Activated CD8-positive, alpha-beta T cell treated with anti-CD3 and anti-CD28 coated beads, Interleukin-2, amount 10 ng/mL, durations not matched to agents 7 days and 5 days (primary cell): ENCODE results near the gene COLEC12. TPM values are rescaled to one million over a fixed set of nuclear protein-coding genes. Genes with fewer than 3 reads are reported as not detected.

Source experiments
- ATAC-seq: fragments of 150-1000 bp; cut with Tn5 transposase; one replicate; pipeline ENCODE4 v1.10.0; 2021; ENCODE audit warnings: moderate library complexity
- CTCF ChIA-PET: fragments of 350-600 bp; sonication (Branson Sonifier 250); formaldehyde crosslinking; loops from one replicate; lab custom pipeline; 2021; ENCODE audit warnings: antibody characterized with exemption; lab: Charles Lee
- POLR2A ChIA-PET: fragments of 350-600 bp; sonication (Branson Sonifier 250); formaldehyde crosslinking; loops from one replicate; lab custom pipeline; 2021; ENCODE audit warnings: antibody characterized with exemption; lab: Charles Lee
- DNase-seq: peaks from one replicate; pipeline ENCODE4 v3.0.0-alpha.2; 2020
- H3K27ac Mint-ChIP-seq: one replicate; pipeline ENCODE4 v1.8.0; 2021; ENCODE audit warnings: mild to moderate bottlenecking, mixed read lengths
- H3K27me3 Mint-ChIP-seq: one replicate; pipeline ENCODE4 v1.8.0; 2021; ENCODE audit warnings: low read depth, mixed read lengths
- H3K36me3 Mint-ChIP-seq: one replicate; pipeline ENCODE4 v1.8.0; 2021; ENCODE audit warnings: low read depth, mixed read lengths
- H3K4me1 Mint-ChIP-seq: one replicate; pipeline ENCODE4 v1.8.0; 2021; ENCODE audit warnings: low read depth, mixed read lengths
- H3K4me3 Mint-ChIP-seq: one replicate; pipeline ENCODE4 v1.8.0; 2021; ENCODE audit warnings: mild to moderate bottlenecking, mixed read lengths
- H3K9me3 Mint-ChIP-seq: one replicate; pipeline ENCODE4 v1.8.0; 2022; ENCODE audit warnings: mixed read lengths; ENCODE audit not compliant: insufficient read depth
- total RNA-seq, 2 experiments: library from RNA; stranded (reverse); gene quantifications; one replicate each; pipeline ENCODE4 v1.2.3, GENCODE V29; 2021

Gene COLEC12
- total RNA-seq, 2 experiments from 2014 or later: not detected

DNA sequence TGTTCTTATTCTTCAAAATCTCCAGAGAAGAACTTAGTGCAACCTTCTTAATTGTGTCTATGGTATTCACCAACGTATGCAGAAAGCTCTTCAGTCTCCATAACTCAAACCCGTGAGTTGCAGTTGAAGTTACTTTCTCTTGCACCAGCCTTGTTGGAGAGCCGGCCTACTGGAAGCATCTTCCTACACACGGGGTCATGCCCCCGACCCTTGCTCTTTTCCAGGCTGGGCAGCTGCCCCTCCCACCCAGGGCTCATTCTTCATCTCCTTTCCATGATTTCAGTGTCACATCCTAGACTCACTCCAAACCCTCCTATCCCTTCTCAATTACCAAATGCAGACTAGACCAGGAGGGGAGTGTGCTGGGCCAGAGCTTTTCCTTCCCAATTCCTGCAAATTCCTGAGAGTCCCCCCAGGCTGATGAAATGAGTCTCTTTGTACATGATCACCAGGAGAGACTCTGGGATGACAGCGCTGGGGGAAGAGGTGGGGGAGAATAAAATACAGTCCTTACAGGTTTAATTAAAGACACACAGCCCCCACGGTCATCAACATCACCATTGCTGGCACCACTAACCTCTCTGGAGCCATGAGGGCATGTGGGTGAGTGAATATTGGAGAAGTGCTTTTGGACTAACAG, 75.3 kb downstream of the COLEC12 start:
- H3K36me3 Mint-ChIP-seq: no peaks in the 10 kb centered on the region
- no peak for DNase-seq
- H3K4me1 Mint-ChIP-seq: no peaks in the 10 kb centered on the region
- H3K27me3 Mint-ChIP-seq: peaks cover 7% of the 10 kb centered on the region
- no peak overlapping the region for H3K4me3 Mint-ChIP-seq
- H3K9me3 Mint-ChIP-seq: no peaks in the 10 kb centered on the region
- no peak overlapping the region for H3K27ac Mint-ChIP-seq
- ChIA-PET POLR2A (no interaction called here), CTCF (no interaction called here)
- no peak for ATAC-seq

GRCh38 chr18:424668-425067, 75.8 kb downstream of the COLEC12 start:
- H3K27ac Mint-ChIP-seq: no peak overlapping the region
- H3K4me1 Mint-ChIP-seq: no peaks in the 10 kb centered on the region
- no peaks in the 10 kb centered on the region for H3K36me3 Mint-ChIP-seq
- H3K4me3 Mint-ChIP-seq: no peak overlapping the region
- ChIA-PET CTCF (no interaction called here), POLR2A (no interaction called here)
- peaks cover 7% of the 10 kb centered on the region for H3K27me3 Mint-ChIP-seq
- DNase-seq (no peak), ATAC-seq (no peak)
- H3K9me3 Mint-ChIP-seq: no peaks in the 10 kb centered on the region

GRCh38 chr18:424071-424661, 76.3 kb downstream of the COLEC12 start:
- no peak overlapping the region for H3K27ac Mint-ChIP-seq
- ChIA-PET POLR2A (no interaction called here), CTCF (no interaction called here)
- peaks cover 7% of the 10 kb centered on the region for H3K27me3 Mint-ChIP-seq
- no peaks in the 10 kb centered on the region for H3K36me3 Mint-ChIP-seq
- DNase-seq (no peak), ATAC-seq (no peak)
- no peaks in the 10 kb centered on the region for H3K4me1 Mint-ChIP-seq
- no peaks in the 10 kb centered on the region for H3K9me3 Mint-ChIP-seq
- no peak overlapping the region for H3K4me3 Mint-ChIP-seq

- ATAC-seq (no peak), DNase-seq (no peak)
- Mint-ChIP-seq H3K27ac (no peak overlapping the region), H3K27me3 (peaks cover 7% of the 10 kb centered on the region), H3K4me1 (no peaks in the 10 kb centered on the region), H3K4me3 (no peak overlapping the region), H3K9me3 (no peaks in the 10 kb centered on the region), H3K36me3 (no peaks in the 10 kb centered on the region)
- ChIA-PET CTCF (no interaction called here), POLR2A (no interaction called here)
These were observed 77.5 kb downstream of the COLEC12 start for GRCh38 chr18:422966-423365.

- ChIA-PET POLR2A (no interaction called here), CTCF (no interaction called here)
- H3K27me3 Mint-ChIP-seq: peaks cover 7% of the 10 kb centered on the region
- no peaks in the 10 kb centered on the region for H3K36me3 Mint-ChIP-seq
- no peak for ATAC-seq
- H3K4me1 Mint-ChIP-seq: no peaks in the 10 kb centered on the region
- no peak overlapping the region for H3K4me3 Mint-ChIP-seq
- no peak for DNase-seq
- no peaks in the 10 kb centered on the region for H3K9me3 Mint-ChIP-seq
- H3K27ac Mint-ChIP-seq: no peak overlapping the region
These were observed 79.0 kb downstream of the COLEC12 start for GRCh38 chr18:421247-422155.

GRCh38 chr18:420661-421246, 79.7 kb downstream of the COLEC12 start:
- H3K4me1 Mint-ChIP-seq: no peaks in the 10 kb centered on the region
- ATAC-seq: no peak
- no peak overlapping the region for H3K4me3 Mint-ChIP-seq
- H3K36me3 Mint-ChIP-seq: no peaks in the 10 kb centered on the region
- H3K27me3 Mint-ChIP-seq: peaks cover 7% of the 10 kb centered on the region
- POLR2A ChIA-PET: no interaction called here
- H3K27ac Mint-ChIP-seq: no peak overlapping the region
- CTCF ChIA-PET: no interaction called here
- no peaks in the 10 kb centered on the region for H3K9me3 Mint-ChIP-seq
- no peak for DNase-seq

DNA sequence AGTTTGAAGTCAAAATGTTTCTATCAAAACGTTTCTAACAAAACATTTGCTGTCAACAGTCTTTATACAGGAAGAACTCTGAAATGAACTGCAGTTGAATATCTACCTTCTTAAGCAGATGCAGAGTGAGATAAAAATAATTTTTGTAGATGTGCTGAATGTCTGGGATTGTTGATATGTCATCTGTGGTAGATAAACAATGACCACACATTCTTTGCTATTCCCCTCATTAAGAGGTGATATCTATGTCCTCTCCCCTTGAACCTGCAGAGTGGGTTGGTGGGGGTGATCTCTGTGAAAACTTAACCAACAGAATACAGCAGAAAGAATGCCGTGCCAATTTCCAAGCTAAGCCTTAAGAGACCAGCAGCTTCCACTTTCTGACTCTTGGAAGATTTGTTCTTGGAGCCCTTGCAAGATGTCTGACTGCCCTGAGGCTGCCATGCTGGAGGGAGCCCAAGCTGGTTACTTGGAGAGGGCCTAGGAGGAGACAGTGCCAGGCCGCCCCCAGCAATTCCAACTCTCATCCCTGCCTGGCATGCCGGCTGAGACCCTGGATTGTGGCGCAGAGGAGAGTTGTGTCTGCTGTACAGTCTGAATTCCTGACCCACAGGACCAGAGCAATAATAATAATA, 80.8 kb downstream of the COLEC12 start:
- H3K4me3 Mint-ChIP-seq: no peak overlapping the region
- H3K9me3 Mint-ChIP-seq: no peaks in the 10 kb centered on the region
- ChIA-PET CTCF (no interaction called here), POLR2A (no interaction called here)
- H3K36me3 Mint-ChIP-seq: no peaks in the 10 kb centered on the region
- H3K27ac Mint-ChIP-seq: no peak overlapping the region
- H3K27me3 Mint-ChIP-seq: peaks cover 7% of the 10 kb centered on the region
- H3K4me1 Mint-ChIP-seq: no peaks in the 10 kb centered on the region
- DNase-seq (no peak), ATAC-seq (no peak)

DNA sequence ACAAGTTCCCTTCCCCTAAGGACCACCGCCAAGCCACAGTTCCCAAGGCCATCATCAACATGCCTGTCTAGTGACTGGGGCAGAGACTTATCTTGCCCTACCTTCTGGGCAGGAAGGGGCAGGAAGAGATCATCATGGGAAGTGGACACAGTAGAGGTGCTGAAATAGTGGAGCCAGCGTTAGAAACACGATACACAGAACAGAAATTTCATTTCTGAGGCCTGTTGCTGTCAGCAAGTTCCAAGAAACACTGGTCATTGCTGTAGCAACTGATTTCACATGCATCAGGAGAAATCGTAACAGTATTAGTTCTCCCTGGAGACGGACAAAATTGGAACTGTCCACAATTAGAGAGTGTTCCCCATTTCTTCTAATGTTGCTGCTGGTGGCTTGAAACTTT, 83.0 kb downstream of the COLEC12 start:
- CTCF ChIA-PET: no interaction called here
- no peak overlapping the region for H3K27ac Mint-ChIP-seq
- DNase-seq (no peak), ATAC-seq (no peak)
- H3K4me3 Mint-ChIP-seq: no peak overlapping the region
- peaks cover 9% of the 10 kb centered on the region for H3K27me3 Mint-ChIP-seq
- no peaks in the 10 kb centered on the region for H3K4me1 Mint-ChIP-seq
- POLR2A ChIA-PET: no interaction called here
- H3K9me3 Mint-ChIP-seq: no peaks in the 10 kb centered on the region
- H3K36me3 Mint-ChIP-seq: no peaks in the 10 kb centered on the region

GRCh38 chr18:416930-417329, 83.6 kb downstream of the COLEC12 start:
- Mint-ChIP-seq H3K27ac (no peak overlapping the region), H3K9me3 (no peaks in the 10 kb centered on the region), H3K27me3 (peaks cover 9% of the 10 kb centered on the region), H3K4me1 (no peaks in the 10 kb centered on the region), H3K4me3 (no peak overlapping the region), H3K36me3 (no peaks in the 10 kb centered on the region)
- no peak for ATAC-seq
- DNase-seq: no peak
- CTCF ChIA-PET: no interaction called here
- POLR2A ChIA-PET: no interaction called here

- H3K27me3 Mint-ChIP-seq: peaks cover 4% of the 10 kb centered on the region
- H3K36me3 Mint-ChIP-seq: no peaks in the 10 kb centered on the region
- no peak overlapping the region for H3K27ac Mint-ChIP-seq
- CTCF ChIA-PET: no interaction called here
- no peaks in the 10 kb centered on the region for H3K4me1 Mint-ChIP-seq
- no peak for ATAC-seq
- no peak for DNase-seq
- POLR2A ChIA-PET: no interaction called here
- no peak overlapping the region for H3K4me3 Mint-ChIP-seq
- no peaks in the 10 kb centered on the region for H3K9me3 Mint-ChIP-seq
These were observed 84.6 kb downstream of the COLEC12 start for GRCh38 chr18:415617-416612.

DNA sequence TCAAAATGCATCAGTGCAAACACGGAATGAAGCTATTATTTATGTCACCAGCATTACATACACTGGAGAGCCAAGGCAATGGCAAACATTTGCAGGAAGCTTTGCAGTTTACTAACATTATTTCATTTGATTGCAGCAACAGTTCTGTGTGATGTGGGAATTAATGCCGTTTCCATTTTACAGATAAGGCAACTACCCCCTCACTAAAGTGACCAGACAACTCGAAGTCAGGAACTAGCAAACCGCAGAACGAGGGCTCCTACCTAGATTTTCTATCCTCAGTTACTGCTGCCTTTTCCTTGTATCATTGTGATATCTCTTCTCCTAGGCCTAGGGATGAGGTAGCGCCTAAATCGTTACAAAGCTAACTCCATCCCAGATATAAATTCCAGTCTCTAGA, 85.5 kb downstream of the COLEC12 start:
- Mint-ChIP-seq H3K4me1 (no peaks in the 10 kb centered on the region), H3K9me3 (no peaks in the 10 kb centered on the region), H3K36me3 (no peaks in the 10 kb centered on the region), H3K27ac (no peak overlapping the region), H3K4me3 (no peak overlapping the region), H3K27me3 (peaks cover 4% of the 10 kb centered on the region)
- POLR2A ChIA-PET: no interaction called here
- no peak for ATAC-seq
- no peak for DNase-seq
- CTCF ChIA-PET: no interaction called here
